T-helper 2 cell treated with Interferon-gamma antibody and Interleukin-4, amounts not matched to agents 5 μg/mL and 100 μg/mL, for 36 hours (primary cell): ENCODE results near the gene GPR83.

Experiments
- DNase-seq: peaks from one replicate; pipeline ENCODE4 v3.0.0; 2021; ENCODE audit warnings: low spot score
- H3K27ac Mint-ChIP-seq: one replicate; pipeline ENCODE4 v1.8.0; 2021; ENCODE audit warnings: mild to moderate bottlenecking, mixed read lengths
- H3K27me3 Mint-ChIP-seq: one replicate; pipeline ENCODE4 v1.8.0; 2021; ENCODE audit warnings: low read depth, mixed read lengths
- H3K36me3 Mint-ChIP-seq: one replicate; pipeline ENCODE4 v1.8.0; 2021; ENCODE audit warnings: low read depth, mixed read lengths
- H3K4me1 Mint-ChIP-seq: one replicate; pipeline ENCODE4 v1.8.0; 2021; ENCODE audit warnings: low read depth, mixed read lengths
- H3K4me3 Mint-ChIP-seq: one replicate; pipeline ENCODE4 v1.8.0; 2022; ENCODE audit warnings: mild to moderate bottlenecking, moderate library complexity, mixed read lengths
- H3K9me3 Mint-ChIP-seq: one replicate; pipeline ENCODE4 v1.8.0; 2021; ENCODE audit warnings: mixed read lengths

GPR83 gene

GRCh38 chr11:94336033-94336432, 65.2 kb downstream of the GPR83 start:
- Mint-ChIP-seq H3K27ac (no peak overlapping the region), H3K9me3 (peaks cover 5% of the 10 kb centered on the region), H3K4me3 (no peak overlapping the region)

GRCh38 chr11:94332814-94333213, 68.4 kb downstream of the GPR83 start:
- Mint-ChIP-seq H3K27ac (no peak overlapping the region), H3K27me3 (peaks cover 2% of the 10 kb centered on the region), H3K4me3 (no peak overlapping the region), H3K9me3 (no peaks in the 10 kb centered on the region), H3K4me1 (no peaks in the 10 kb centered on the region), H3K36me3 (no peaks in the 10 kb centered on the region)
- DNase-seq, result no peak

More at GRCh38 chr11:94336033-94336432, 65.2 kb downstream of the GPR83 start:
- Mint-ChIP-seq H3K4me1 (no peaks in the 10 kb centered on the region), H3K36me3 (no peaks in the 10 kb centered on the region), H3K27me3 (peaks cover 2% of the 10 kb centered on the region)
- no peak for DNase-seq

DNA sequence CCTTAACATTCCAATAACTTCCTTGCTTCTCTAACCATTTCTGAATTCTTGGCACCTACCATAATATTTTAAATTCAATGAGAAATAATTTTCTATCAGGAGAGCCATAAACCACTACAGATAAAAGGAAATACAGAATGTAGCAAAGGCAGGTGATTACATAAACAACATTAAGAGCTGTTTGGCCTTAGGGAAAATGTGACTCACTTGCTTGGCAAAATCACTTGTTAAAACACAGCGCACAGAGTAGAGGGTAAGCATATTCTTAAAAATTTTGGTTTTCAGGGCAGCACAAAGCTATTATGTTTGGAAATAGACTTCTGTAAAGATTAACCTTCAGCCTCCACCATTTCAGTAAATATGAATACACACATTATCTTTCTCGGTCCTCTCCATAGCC, 70.4 kb downstream of the GPR83 start:
- Mint-ChIP-seq H3K4me3 (no peak overlapping the region), H3K36me3 (no peaks in the 10 kb centered on the region), H3K9me3 (no peaks in the 10 kb centered on the region), H3K27me3 (peaks cover 5% of the 10 kb centered on the region), H3K27ac (no peak overlapping the region), H3K4me1 (no peaks in the 10 kb centered on the region)
- no peak for DNase-seq

DNA sequence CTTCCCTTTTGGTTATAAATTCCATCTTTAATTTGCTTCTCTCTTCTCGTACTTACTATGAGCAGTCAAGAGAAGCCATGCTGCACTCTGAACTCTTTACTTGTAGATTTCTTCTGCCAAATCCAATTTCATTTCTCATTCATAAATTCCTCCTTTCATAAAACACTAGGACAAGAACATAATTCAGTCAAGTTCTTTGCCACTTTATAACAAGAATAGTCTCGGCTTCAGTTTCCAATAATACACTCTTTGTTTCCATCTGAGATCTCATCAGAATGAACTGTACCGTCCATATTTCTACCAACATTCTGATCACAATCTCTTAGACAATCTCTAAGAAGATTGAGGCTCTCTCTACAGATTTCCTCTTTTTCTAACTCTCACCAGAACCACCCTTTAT, 71.7 kb downstream of the GPR83 start:
- Mint-ChIP-seq H3K36me3 (no peaks in the 10 kb centered on the region), H3K4me3 (no peak overlapping the region), H3K27me3 (peaks cover 5% of the 10 kb centered on the region), H3K4me1 (no peaks in the 10 kb centered on the region), H3K27ac (no peak overlapping the region), H3K9me3 (no peaks in the 10 kb centered on the region)
- no peak for DNase-seq

DNA sequence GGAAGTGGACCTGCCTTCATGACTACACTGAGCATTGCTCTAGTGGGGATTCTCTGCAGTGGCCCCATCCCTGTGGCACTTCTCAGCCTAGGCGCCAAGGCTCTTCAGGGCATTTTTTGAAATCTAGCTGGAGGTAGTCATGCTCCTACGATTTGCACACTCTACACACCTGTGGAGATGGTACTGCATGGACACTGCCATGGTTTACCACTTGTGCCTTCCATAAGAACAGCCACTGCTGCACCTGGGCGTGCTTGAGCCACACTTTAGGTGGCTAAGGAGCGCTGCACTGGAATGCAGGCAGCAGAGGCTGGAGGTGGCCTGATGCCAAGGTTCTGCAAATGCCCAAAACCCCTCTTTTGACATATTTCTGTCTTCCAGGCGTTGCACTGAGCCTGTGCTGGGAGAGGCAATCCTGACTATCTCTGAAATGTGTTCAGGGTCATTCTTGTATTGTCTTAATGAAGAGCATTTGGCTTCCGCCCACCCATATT, 72.6 kb downstream of the GPR83 start:
- Mint-ChIP-seq H3K36me3 (no peaks in the 10 kb centered on the region), H3K4me3 (no peak overlapping the region), H3K9me3 (no peaks in the 10 kb centered on the region), H3K4me1 (no peaks in the 10 kb centered on the region), H3K27ac (no peak overlapping the region), H3K27me3 (peaks cover 5% of the 10 kb centered on the region)
- DNase-seq, result no peak
